Measurements from ENCODE around the gene DOCK10.

DOCK10 gene

GRCh38 chr2:225041207-225041850 is 939 bp downstream of the DOCK10 start:
- Histone ChIP-seq H3K36me3 (ENCODE audit: control insufficient read depth, insufficient read depth, low read length) (no peaks in the 10 kb centered on the region), H3K4me3 (replicated peaks; ENCODE audit: low read depth, low read length) (peak overlapping the region; percentile 82), H3K27me3 (replicated peaks; ENCODE audit: control insufficient read depth, insufficient read depth, low read length) (no peaks in the 10 kb centered on the region)
- TF ChIP-seq CTCF (IDR thresholded peaks at IDR 0.05; ENCODE audit: insufficient read depth, low read length, poor library complexity, severe bottlenecking): no peak
- peak; percentile 85 for DNase-seq (ENCODE audit: extremely low read depth, insufficient read length)

- Histone ChIP-seq H3K27me3 (replicated peaks; ENCODE audit: control insufficient read depth, insufficient read depth, low read length) (no peaks in the 10 kb centered on the region), H3K36me3 (ENCODE audit: control insufficient read depth, insufficient read depth, low read length) (no peaks in the 10 kb centered on the region), H3K4me3 (replicated peaks; ENCODE audit: low read depth, low read length) (peak overlapping the region; percentile 82)
- DNase-seq (ENCODE audit: extremely low read depth, insufficient read length): no peak
- TF ChIP-seq CTCF (IDR thresholded peaks at IDR 0.05; ENCODE audit: insufficient read depth, low read length, poor library complexity, severe bottlenecking): no peak
These were observed 1.4 kb downstream of the DOCK10 start for GRCh38 chr2:225040856-225041206.

GRCh38 chr2:225040142-225040541 is 2.1 kb downstream of the DOCK10 start:
- no peak for TF ChIP-seq CTCF (IDR thresholded peaks at IDR 0.05; ENCODE audit: insufficient read depth, low read length, poor library complexity, severe bottlenecking)
- peak overlapping the region; percentile 82 for H3K4me3 ChIP-seq (replicated peaks; ENCODE audit: low read depth, low read length)
- DNase-seq (ENCODE audit: extremely low read depth, insufficient read length): no peak
- no peaks in the 10 kb centered on the region for H3K27me3 ChIP-seq (replicated peaks; ENCODE audit: control insufficient read depth, insufficient read depth, low read length)
- H3K36me3 ChIP-seq (ENCODE audit: control insufficient read depth, insufficient read depth, low read length): no peaks in the 10 kb centered on the region

GRCh38 chr2:225038231-225038523 is 4.1 kb downstream of the DOCK10 start:
- no peaks in the 10 kb centered on the region for H3K36me3 ChIP-seq (ENCODE audit: control insufficient read depth, insufficient read depth, low read length)
- peak overlapping the region; percentile 52 for H3K4me3 ChIP-seq (replicated peaks; ENCODE audit: low read depth, low read length)
- no peaks in the 10 kb centered on the region for H3K27me3 ChIP-seq (replicated peaks; ENCODE audit: control insufficient read depth, insufficient read depth, low read length)
- no peak for TF ChIP-seq CTCF (IDR thresholded peaks at IDR 0.05; ENCODE audit: insufficient read depth, low read length, poor library complexity, severe bottlenecking)
- DNase-seq (ENCODE audit: extremely low read depth, insufficient read length): no peak

- DNase-seq (ENCODE audit: extremely low read depth, insufficient read length): no peak
- no peaks in the 10 kb centered on the region for H3K27me3 ChIP-seq (replicated peaks; ENCODE audit: control insufficient read depth, insufficient read depth, low read length)
- no peak for TF ChIP-seq CTCF (IDR thresholded peaks at IDR 0.05; ENCODE audit: insufficient read depth, low read length, poor library complexity, severe bottlenecking)
- H3K4me3 ChIP-seq (replicated peaks; ENCODE audit: low read depth, low read length): peak overlapping the region; percentile 52
- H3K36me3 ChIP-seq (ENCODE audit: control insufficient read depth, insufficient read depth, low read length): no peaks in the 10 kb centered on the region
These were observed 4.6 kb downstream of the DOCK10 start for GRCh38 chr2:225037415-225038230.
